ACC112 (cell line): ENCODE results near the gene PRSS56.
A peak's percentile ranks its signal among the peaks of the same experiment; 100 is the strongest.

Experiments used
- H2AFZ ChIP-seq: fragments of 200-600 bp; sonication (generic); one replicate; pipeline ENCODE4 v1.6.0; 2017; ENCODE audit warnings: antibody characterized with exemption, low read length; ENCODE audit not compliant: unreplicated experiment
- H3K27ac ChIP-seq: fragments of 200-600 bp; sonication (generic); 2 replicates; pipeline ENCODE4 v1.5.1; 2014; ENCODE audit warnings: low read depth, mild to moderate bottlenecking, antibody characterized with exemption, low read length, moderate library complexity
- H3K27me3 ChIP-seq: fragments of 200-600 bp; sonication (generic); 2 replicates; pipeline ENCODE4 v1.6.1; 2014; ENCODE audit warnings: mild to moderate bottlenecking, antibody characterized with exemption, low read length, moderate library complexity, mixed read lengths; ENCODE audit not compliant: insufficient read depth
- H3K36me3 ChIP-seq: fragments of 200-600 bp; sonication (generic); 2 replicates; pipeline ENCODE4 v1.6.1; 2016; ENCODE audit warnings: mild to moderate bottlenecking, antibody characterized with exemption, low read length, moderate library complexity, mixed read lengths; ENCODE audit not compliant: insufficient read depth
- H3K4me1 ChIP-seq: fragments of 200-600 bp; sonication (generic); one replicate; pipeline ENCODE4 v1.6.1; 2016; ENCODE audit warnings: low read length, mixed read lengths; ENCODE audit not compliant: insufficient read depth, unreplicated experiment, control insufficient read depth
- H3K4me3 ChIP-seq: fragments of 200-600 bp; sonication (generic); 2 replicates; pipeline ENCODE4 v1.5.1; 2014; ENCODE audit warnings: mild to moderate bottlenecking, low read depth, low read length
- H3K79me2 ChIP-seq: fragments of 200-600 bp; sonication (generic); one replicate; pipeline ENCODE4 v1.6.0; 2016; ENCODE audit warnings: low read length; ENCODE audit not compliant: control insufficient read depth, unreplicated experiment, insufficient read depth

PRSS56 gene

GRCh38 chr2:232543928-232544631 is 23.9 kb downstream of the PRSS56 start:
- H3K36me3 ChIP-seq = peaks cover 17% of the 10 kb centered on the region; the same call in 1 of the 2 replicates
- no peak overlapping the region for H3K27ac ChIP-seq
- peaks cover 10% of the 10 kb centered on the region for H3K79me2 ChIP-seq
- no peaks in the 10 kb centered on the region for H3K4me1 ChIP-seq
- peaks cover 6% of the 10 kb centered on the region for H3K27me3 ChIP-seq
- no peak overlapping the region for H3K4me3 ChIP-seq
- H2AFZ ChIP-seq = no peak overlapping the region

GRCh38 chr2:232544674-232545073 is 24.5 kb downstream of the PRSS56 start:
- H3K79me2 ChIP-seq = peaks cover 16% of the 10 kb centered on the region
- H2AFZ ChIP-seq = no peak overlapping the region
- peaks cover 17% of the 10 kb centered on the region; the same call in 1 of the 2 replicates for H3K36me3 ChIP-seq
- no peak overlapping the region for H3K27ac ChIP-seq
- no peak overlapping the region for H3K4me3 ChIP-seq
- no peaks in the 10 kb centered on the region for H3K4me1 ChIP-seq
- no peaks in the 10 kb centered on the region for H3K27me3 ChIP-seq

DNA sequence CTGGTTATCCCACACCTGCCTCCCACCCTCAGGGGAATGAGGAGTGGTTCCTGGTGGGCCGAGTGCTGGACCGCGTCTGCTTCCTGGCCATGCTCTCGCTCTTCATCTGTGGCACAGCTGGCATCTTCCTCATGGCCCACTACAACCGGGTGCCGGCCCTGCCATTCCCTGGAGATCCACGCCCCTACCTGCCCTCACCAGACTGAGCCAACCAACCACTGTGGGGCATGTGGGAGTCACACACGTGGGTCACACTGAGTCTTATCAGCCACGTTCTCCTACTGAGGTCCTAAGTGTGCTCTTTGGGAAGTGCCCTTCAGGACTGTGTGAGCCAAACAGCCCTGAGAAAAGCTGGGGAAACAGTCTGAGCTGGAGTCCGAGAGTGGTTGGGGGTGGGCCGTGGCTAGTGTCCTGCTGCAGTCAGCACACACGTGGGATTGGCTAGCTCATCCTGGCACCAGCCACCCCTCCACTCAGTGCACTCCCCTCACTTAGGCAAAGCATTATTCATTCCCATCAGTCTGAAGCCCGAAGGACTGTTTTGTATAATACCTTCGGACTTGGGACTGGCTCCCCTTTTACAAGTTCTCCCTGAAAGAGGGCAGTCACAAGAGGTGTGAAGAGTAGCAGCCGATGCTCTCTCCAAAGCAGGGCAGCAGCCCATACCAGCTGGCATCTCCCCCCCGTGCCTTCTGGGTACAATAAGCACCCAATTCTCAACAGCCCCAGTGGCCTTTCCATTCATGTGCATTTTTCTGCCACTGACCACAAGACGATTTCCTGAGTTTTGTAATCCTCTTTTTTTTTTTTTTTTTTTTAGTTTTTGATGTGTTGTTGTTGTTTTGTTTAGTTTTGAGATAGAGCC is 25.6 kb downstream of the PRSS56 start:
- Histone ChIP-seq H3K27me3 (no peaks in the 10 kb centered on the region), H3K27ac (no peak overlapping the region), H3K79me2 (peaks cover 21% of the 10 kb centered on the region), H3K36me3 (peaks cover 17% of the 10 kb centered on the region; the same call in 1 of the 2 replicates), H3K4me1 (no peaks in the 10 kb centered on the region), H2AFZ (no peak overlapping the region), H3K4me3 (no peak overlapping the region)

DNA sequence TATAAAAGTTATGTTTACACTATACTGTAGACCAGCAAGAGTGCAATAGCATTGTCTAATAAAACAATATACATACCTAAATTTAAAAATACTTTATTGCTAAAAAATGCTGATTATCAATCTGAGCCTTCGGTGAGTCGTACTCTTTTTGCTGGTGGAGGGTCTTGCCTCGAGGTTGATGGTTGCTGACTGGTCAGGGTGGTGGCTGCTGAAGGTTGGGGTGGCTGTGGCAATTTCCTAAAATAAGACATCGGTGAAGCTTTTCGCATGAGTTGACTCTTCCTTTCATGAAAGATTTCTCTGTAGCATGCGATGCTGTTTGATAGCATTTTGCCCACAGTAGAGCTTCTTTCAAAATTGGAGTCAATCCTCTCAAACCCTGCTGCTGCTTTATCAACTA is 27.8 kb downstream of the PRSS56 start:
- Histone ChIP-seq H3K4me3 (no peak overlapping the region), H3K27me3 (no peaks in the 10 kb centered on the region), H3K36me3 (peaks cover 17% of the 10 kb centered on the region; the same call in 1 of the 2 replicates), H3K79me2 (peaks cover 42% of the 10 kb centered on the region), H2AFZ (no peak overlapping the region), H3K27ac (no peak overlapping the region), H3K4me1 (peaks cover 5% of the 10 kb centered on the region)

DNA sequence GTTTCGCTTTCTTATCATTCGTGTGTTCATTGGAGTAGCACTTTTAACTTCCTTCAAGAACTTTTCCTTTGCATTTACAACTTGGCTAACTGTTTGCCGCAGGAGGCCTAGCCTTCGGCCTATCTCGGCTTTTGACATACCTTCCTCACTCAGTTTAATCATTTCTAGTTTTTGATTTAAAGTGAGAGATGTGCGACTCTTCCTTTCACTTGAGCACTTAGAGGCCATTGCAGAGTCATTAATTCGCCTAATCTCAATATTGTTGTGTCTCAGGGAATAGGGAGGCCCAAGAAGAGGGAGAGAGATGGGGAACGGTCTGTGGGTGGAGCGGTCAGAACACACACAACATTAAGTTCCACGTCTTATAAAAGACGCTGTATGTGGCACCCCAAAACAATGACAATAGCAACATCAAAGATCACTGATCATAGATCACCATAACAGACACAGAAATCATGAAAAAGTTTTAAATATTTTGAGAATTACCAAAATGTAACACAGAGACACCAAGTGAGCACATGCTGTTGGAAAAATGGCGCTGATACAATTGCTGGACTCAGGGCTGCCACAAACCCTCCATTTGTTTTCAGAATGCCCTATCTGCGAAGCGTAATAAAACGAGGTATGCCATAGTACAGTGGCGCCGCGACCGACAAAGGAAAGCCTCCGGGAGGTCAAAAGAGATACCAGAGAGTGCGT is 29.6 kb downstream of the PRSS56 start:
- peak overlapping the region; percentile 89 for H3K4me3 ChIP-seq
- peak overlapping the region; percentile 98 for H3K27ac ChIP-seq
- H2AFZ ChIP-seq = peak overlapping the region; percentile 92
- H3K36me3 ChIP-seq = peaks cover 20% of the 10 kb centered on the region; the same call in 1 of the 2 replicates
- H3K4me1 ChIP-seq = peaks cover 5% of the 10 kb centered on the region
- H3K79me2 ChIP-seq = peaks cover 60% of the 10 kb centered on the region
- H3K27me3 ChIP-seq = no peaks in the 10 kb centered on the region

DNA sequence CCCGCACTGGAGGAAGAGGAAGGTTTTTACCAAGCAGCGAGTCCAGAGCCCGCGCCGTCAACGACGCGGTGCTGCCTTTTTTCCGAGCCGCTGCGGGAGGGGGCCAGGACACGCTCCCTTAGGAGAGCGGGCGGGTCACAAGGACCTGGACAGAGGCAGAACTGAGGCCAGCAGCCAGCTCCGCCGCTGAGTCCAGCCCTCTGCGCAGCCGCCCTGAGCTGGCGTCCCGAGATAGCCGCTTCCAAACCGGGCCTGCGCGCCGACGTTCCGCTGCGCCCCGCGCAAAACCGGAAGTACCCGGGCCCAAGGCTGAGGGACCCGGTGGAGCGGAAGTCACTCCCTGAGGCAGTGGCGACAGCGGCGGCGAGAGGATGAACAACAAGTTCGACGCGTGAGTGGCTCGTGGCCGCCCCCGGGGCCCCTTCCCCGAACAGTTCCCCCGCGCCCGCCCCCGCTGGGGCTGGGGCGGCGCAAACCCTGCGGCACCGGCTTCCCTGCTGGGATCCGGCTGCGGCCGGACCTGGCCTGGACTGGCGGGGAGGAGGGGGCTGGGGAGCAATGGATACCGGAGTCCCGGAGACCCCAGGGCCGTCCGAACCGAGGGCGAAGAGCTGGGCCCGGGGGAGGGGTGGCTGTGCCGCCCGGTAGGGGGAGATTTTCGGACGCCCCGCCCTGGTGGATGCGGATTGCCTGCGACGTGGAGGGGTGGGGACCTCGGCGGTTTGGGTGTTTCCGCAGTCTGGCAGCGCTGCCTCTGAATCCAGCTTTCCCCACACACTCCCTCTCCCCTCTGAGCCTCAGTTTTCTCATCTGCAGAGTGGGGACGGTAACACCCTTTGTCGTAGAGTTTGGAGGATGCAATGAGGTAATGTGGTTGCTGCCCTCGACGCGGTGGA is 30.4 kb downstream of the PRSS56 start, which contains the start of the genes EIF4E2 and TIGD1:
Gene EIF4E2, plus strand, starts transcription at position 336 of the 896 bp plus-strand sequence. Its CDS starts 36 bp downstream, at position 372.
Gene TIGD1, minus strand, starts transcription at position 204 of the 896 bp plus-strand sequence. CDS start 675 bp downstream, outside the sequence.
- Histone ChIP-seq H3K4me1 (peaks cover 5% of the 10 kb centered on the region), H3K4me3 (peak within 1 kb of the TSS; percentile 89), H3K27ac (peak within 1 kb of the TSS; percentile 98), H3K27me3 (no peaks in the 10 kb centered on the region), H3K36me3 (peaks cover 20% of the 10 kb centered on the region; the same call in 1 of the 2 replicates), H3K79me2 (peaks cover 68% of the 10 kb centered on the region), H2AFZ (peak within 1 kb of the TSS; percentile 92)

DNA sequence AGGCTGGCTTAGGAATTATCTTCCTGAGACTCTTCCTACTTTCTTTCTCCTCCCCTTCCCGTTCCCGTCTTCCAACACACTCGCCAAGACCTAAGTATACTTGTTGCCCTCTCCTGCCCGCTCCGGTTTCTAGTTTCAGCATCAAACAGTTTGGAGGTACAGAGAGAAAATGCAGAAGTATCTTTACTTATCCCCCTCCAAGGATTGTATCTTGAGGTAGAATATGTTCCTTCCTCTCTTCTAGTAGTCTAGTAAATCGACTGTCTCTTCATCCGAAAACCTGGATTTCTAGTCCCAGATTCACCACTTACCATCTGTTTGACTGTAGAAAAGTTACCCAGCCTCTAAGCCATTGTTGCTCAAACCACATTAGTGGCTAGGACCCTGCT is 31.1 kb downstream of the PRSS56 start:
- H3K4me3 ChIP-seq = peak overlapping the region; percentile 89
- H3K27me3 ChIP-seq = no peaks in the 10 kb centered on the region
- H3K4me1 ChIP-seq = peaks cover 5% of the 10 kb centered on the region
- H3K36me3 ChIP-seq = peaks cover 20% of the 10 kb centered on the region; the same call in 1 of the 2 replicates
- H2AFZ ChIP-seq = peak overlapping the region; percentile 39
- H3K27ac ChIP-seq = peak overlapping the region; percentile 98
- H3K79me2 ChIP-seq = peaks cover 74% of the 10 kb centered on the region

GRCh38 chr2:232551776-232552175 is 31.6 kb downstream of the PRSS56 start:
- no peak overlapping the region for H2AFZ ChIP-seq
- H3K79me2 ChIP-seq = peaks cover 80% of the 10 kb centered on the region

GRCh38 chr2:232556426-232556825 is 36.2 kb downstream of the PRSS56 start:
- Histone ChIP-seq H3K27me3 (no peaks in the 10 kb centered on the region), H3K36me3 (peaks cover 15% of the 10 kb centered on the region; the same call in 1 of the 2 replicates), H3K79me2 (peaks cover 54% of the 10 kb centered on the region)

More at GRCh38 chr2:232551776-232552175, 31.6 kb downstream of the PRSS56 start:
- Histone ChIP-seq H3K27ac (no peak overlapping the region), H3K36me3 (peaks cover 16% of the 10 kb centered on the region; the same call in 1 of the 2 replicates), H3K27me3 (no peaks in the 10 kb centered on the region), H3K4me1 (peaks cover 5% of the 10 kb centered on the region), H3K4me3 (peak overlapping the region; percentile 89)

More at GRCh38 chr2:232556426-232556825, 36.2 kb downstream of the PRSS56 start:
- H3K27ac ChIP-seq = no peak overlapping the region
- peaks cover 5% of the 10 kb centered on the region for H3K4me1 ChIP-seq
- no peak overlapping the region for H3K4me3 ChIP-seq
- no peak overlapping the region for H2AFZ ChIP-seq
